HepG2 (cell line): Measurements from ENCODE around the gene HNRNPA2B1. TPM values are rescaled to one million over a fixed set of nuclear protein-coding genes. Genes with fewer than 3 reads are reported as not detected.

Experiments
- AHR ChIP-seq: IDR thresholded peaks from 2 replicates; pipeline ENCODE4 v1.6.1; 2018; ENCODE audit warnings: missing genetic modification reagents, missing compliant biosample characterization
- BRD4 ChIP-seq: sonication (generic); formaldehyde crosslinking; IDR thresholded peaks from 2 replicates; pipeline ENCODE4 v1.4.0; 2020; ENCODE audit warnings: missing genetic modification reagents
- CEBPG ChIP-seq: IDR thresholded peaks from 2 replicates; pipeline ENCODE4 v1.6.1; 2016
- CHD4 ChIP-seq: fragments of 200-600 bp; sonication (generic); IDR thresholded peaks from 2 replicates; pipeline ENCODE4 v1.7.0; 2017; ENCODE audit warnings: mild to moderate bottlenecking, low read length, borderline replicate concordance
- FOXM1 ChIP-seq: sonication (generic); formaldehyde crosslinking; IDR thresholded peaks from 2 replicates; pipeline ENCODE4 v1.5.0; 2020; ENCODE audit warnings: missing genetic modification reagents
- GTF2F1 ChIP-seq: fragments of 150-350 bp; IDR thresholded peaks from 2 replicates; pipeline ENCODE4 v1.6.1; 2014; ENCODE audit warnings: low read length
- GZF1 ChIP-seq: sonication (generic); formaldehyde crosslinking; IDR thresholded peaks from 2 replicates; pipeline ENCODE4 v1.5.1; 2020; ENCODE audit warnings: mild to moderate bottlenecking, missing genetic modification reagents
- IKZF1 ChIP-seq: fragments of 450-650 bp; IDR thresholded peaks from 2 replicates; pipeline ENCODE4 v1.7.1; 2016
- KAT7 ChIP-seq: IDR thresholded peaks from 2 replicates; pipeline ENCODE4 v1.6.1; 2018; ENCODE audit warnings: borderline replicate concordance, missing compliant biosample characterization
- NCOR1 ChIP-seq: fragments of 200-600 bp; sonication (generic); IDR thresholded peaks from 2 replicates; pipeline ENCODE4 v1.7.0; 2017; ENCODE audit warnings: antibody characterized with exemption, low read length, borderline replicate concordance
- NR2F2 ChIP-seq: IDR thresholded peaks from 2 replicates; pipeline ENCODE4 v1.6.1; 2012; ENCODE audit warnings: low read depth, inconsistent platforms, borderline replicate concordance
- NR3C1 ChIP-seq: sonication (generic); formaldehyde crosslinking; IDR thresholded peaks from 2 replicates; pipeline ENCODE4 v1.4.0; 2020; ENCODE audit warnings: missing genetic modification reagents
- RFX3 ChIP-seq: IDR thresholded peaks from 2 replicates; pipeline ENCODE4 v1.6.1; 2016; ENCODE audit warnings: missing biosample characterization, missing genetic modification reagents
- RFXANK ChIP-seq: IDR thresholded peaks from 2 replicates; pipeline ENCODE4 v1.6.1; 2016
- RORA ChIP-seq: sonication (generic); formaldehyde crosslinking; IDR thresholded peaks from 2 replicates; pipeline ENCODE4 v1.5.0; 2020; ENCODE audit warnings: mild to moderate bottlenecking, missing genetic modification reagents, moderate library complexity
- STAG1 ChIP-seq: sonication (generic); formaldehyde crosslinking; IDR thresholded peaks from 2 replicates; pipeline ENCODE4 v1.4.0; 2020; ENCODE audit warnings: missing genetic modification reagents
- TBX3 ChIP-seq: fragments of 450-650 bp; IDR thresholded peaks from 2 replicates; pipeline ENCODE4 v1.6.1; 2017; ENCODE audit warnings: antibody characterized with exemption, mild to moderate bottlenecking, inconsistent platforms, borderline replicate concordance
- THAP11 ChIP-seq: IDR thresholded peaks from 2 replicates; pipeline ENCODE4 v1.6.1; 2016; ENCODE audit warnings: missing biosample characterization, missing genetic modification reagents
- XRCC5 ChIP-seq: fragments of 200-400 bp; formaldehyde crosslinking; optimal IDR thresholded peaks from 2 replicates; pipeline ENCODE3; 2017; ENCODE audit warnings: mild to moderate bottlenecking, low read length
- ZFP37 ChIP-seq: sonication (generic); formaldehyde crosslinking; IDR thresholded peaks from 2 replicates; pipeline ENCODE4 v1.4.0; 2020; ENCODE audit warnings: missing genetic modification reagents, borderline replicate concordance
- ZMYM4 ChIP-seq: sonication (generic); formaldehyde crosslinking; IDR thresholded peaks from 2 replicates; pipeline ENCODE4 v1.8.1; 2023; ENCODE audit warnings: mild to moderate bottlenecking, missing genetic modification reagents
- ZNF101 ChIP-seq: sonication (generic); formaldehyde crosslinking; IDR thresholded peaks from 2 replicates; pipeline ENCODE4 v1.4.0; 2020; ENCODE audit warnings: mild to moderate bottlenecking, low read depth, missing genetic modification reagents, borderline replicate concordance
- ZNF3 ChIP-seq: IDR thresholded peaks from 2 replicates; pipeline ENCODE4 v1.7.0; 2017; ENCODE audit warnings: inconsistent platforms
- ZNF317 ChIP-seq: sonication (generic); formaldehyde crosslinking; IDR thresholded peaks from 2 replicates; pipeline ENCODE4 v1.5.0; 2020; ENCODE audit warnings: mild to moderate bottlenecking, missing genetic modification reagents
- ZNF460 ChIP-seq: sonication (generic); formaldehyde crosslinking; IDR thresholded peaks from 2 replicates; pipeline ENCODE4 v1.5.1; 2020; ENCODE audit warnings: missing genetic modification reagents, mild to moderate bottlenecking, borderline replicate concordance
- ZNF550 ChIP-seq: sonication (generic); formaldehyde crosslinking; IDR thresholded peaks from 2 replicates; pipeline ENCODE4 v1.4.0; 2020; ENCODE audit warnings: mild to moderate bottlenecking, missing genetic modification reagents, borderline replicate concordance
- ZNF552 ChIP-seq: sonication (generic); formaldehyde crosslinking; IDR thresholded peaks from 2 replicates; pipeline ENCODE4 v1.9.0; 2022; ENCODE audit warnings: missing genetic modification reagents, mild to moderate bottlenecking, borderline replicate concordance
- ZNF562 ChIP-seq: sonication (generic); formaldehyde crosslinking; IDR thresholded peaks from 2 replicates; pipeline ENCODE4 v1.8.0; 2022; ENCODE audit warnings: missing genetic modification reagents, borderline replicate concordance
- ZNF577 ChIP-seq: sonication (generic); formaldehyde crosslinking; IDR thresholded peaks from 2 replicates; pipeline ENCODE4 v1.4.0; 2020; ENCODE audit warnings: mild to moderate bottlenecking, low read depth, missing genetic modification reagents, borderline replicate concordance
- ZNF841 ChIP-seq: sonication (generic); formaldehyde crosslinking; IDR thresholded peaks from 2 replicates; pipeline ENCODE4 v1.8.1; 2023; ENCODE audit warnings: missing genetic modification reagents, borderline replicate concordance
- ZSCAN22 ChIP-seq: sonication (generic); formaldehyde crosslinking; IDR thresholded peaks from 2 replicates; pipeline ENCODE4 v1.4.0; 2020; ENCODE audit warnings: mild to moderate bottlenecking, missing genetic modification reagents
- ZSCAN29 ChIP-seq: sonication (generic); formaldehyde crosslinking; conservative IDR thresholded peaks from 2 replicates; pipeline ENCODE4 v1.4.0; 2020; ENCODE audit warnings: mild to moderate bottlenecking, missing genetic modification reagents
- polyA plus RNA-seq, 8 experiments: library from polyadenylated mRNA; depleted of rRNA in 3 of 8; stranded (reverse) in 7 of 8; unstranded in 1 of 8; fragments of >200 nt; fragmentation: Illumina TruSeq in 4 of 8; extraction: Trizol in 4 of 8; gene quantifications; 2 replicates each; pipeline versions ENCODE4 v1.2.1 to v1.2.3, GENCODE V29; 2011 to 2016; ENCODE audit warnings: low read depth in 4 of 8, missing spikeins in 1 of 8, mixed read lengths in 1 of 8; ENCODE audit not compliant: insufficient read depth in 1 of 8
- total RNA-seq, 5 experiments: library from RNA; depleted of rRNA; stranded (reverse); fragments of >200 nt; fragmentation: Illumina TruSeq; extraction: Trizol; gene quantifications; 2 replicates each; pipeline ENCODE4 v1.2.3, GENCODE V29; 2016; ENCODE audit warnings: low read depth in 1 of 5
- TF ChIP-seq, protein P1 (sequence below): sonication (generic); formaldehyde crosslinking; IDR thresholded peaks from 2 replicates; pipeline ENCODE4 v1.5.0; 2020; ENCODE audit warnings: missing genetic modification reagents, mild to moderate bottlenecking, borderline replicate concordance
- TF ChIP-seq, protein P2 (sequence below): sonication (generic); formaldehyde crosslinking; IDR thresholded peaks from 2 replicates; pipeline ENCODE4 v1.5.0; 2020; ENCODE audit warnings: missing genetic modification reagents

The HNRNPA2B1 gene
- total and polyA plus RNA-seq, 2 of the 13 experiments (the other 11 are each of a cell fraction or from before 2014, with no cell fraction given) = 193 to 412 TPM

DNA sequence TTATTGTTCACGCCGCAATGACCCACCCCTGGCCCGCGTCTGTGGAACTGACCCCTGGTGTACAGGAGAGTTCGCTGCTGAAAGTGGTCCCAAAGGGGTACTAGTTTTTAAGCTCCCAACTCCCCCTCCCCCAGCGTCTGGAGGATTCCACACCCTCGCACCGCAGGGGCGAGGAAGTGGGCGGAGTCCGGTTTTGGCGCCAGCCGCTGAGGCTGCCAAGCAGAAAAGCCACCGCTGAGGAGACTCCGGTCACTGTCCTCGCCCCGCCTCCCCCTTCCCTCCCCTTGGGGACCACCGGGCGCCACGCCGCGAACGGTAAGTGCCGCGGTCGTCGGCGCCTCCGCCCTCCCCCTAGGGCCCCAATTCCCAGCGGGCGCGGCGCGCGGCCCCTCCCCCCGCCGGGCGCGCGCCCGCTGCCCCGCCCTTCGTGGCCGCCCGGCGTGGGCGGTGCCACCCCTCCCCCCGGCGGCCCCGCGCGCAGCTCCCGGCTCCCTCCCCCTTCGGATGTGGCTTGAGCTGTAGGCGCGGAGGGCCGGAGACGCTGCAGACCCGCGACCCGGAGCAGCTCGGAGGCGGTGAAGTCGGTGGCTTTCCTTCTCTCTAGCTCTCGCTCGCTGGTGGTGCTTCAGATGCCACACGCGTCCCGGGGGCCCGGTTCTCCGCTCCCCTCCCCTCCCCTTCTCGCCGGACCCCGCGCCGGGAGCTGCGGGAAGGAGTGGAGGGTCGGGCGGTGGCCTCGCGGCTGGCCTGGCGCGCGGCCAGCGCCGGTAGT is 887 bp upstream of the HNRNPA2B1 start, which contains the start of gene CBX3 (continued):
- TF ChIP-seq NCOR1 (no peak; the same call in 1 of the 2 replicates), RFXANK (CRISPR knock-in tag) (no peak), ZNF460 (CRISPR knock-in tag) (no peak), BRD4 (CRISPR knock-in tag) (no peak), ZSCAN22 (no peak), ZMYM4 (0 out of 2 replicates have a peak, but pooled peaks have one; percentile 9), ZNF841 (CRISPR knock-in tag) (no peak), AHR (no peak), ZNF101 (CRISPR knock-in tag) (no peak), GTF2F1 (no peak; the same call in 1 of the 2 replicates), NR3C1 (CRISPR knock-in tag) (no peak), ZSCAN29 (CRISPR knock-in tag) (peak; percentile 26; the same call in 1 of the 2 replicates), NR2F2 (no peak; the same call in 1 of the 2 replicates), ZNF317 (CRISPR knock-in tag) (no peak), IKZF1 (no peak), ZNF550 (CRISPR knock-in tag) (no peak), ZNF3 (CRISPR knock-in tag) (no peak), GZF1 (CRISPR knock-in tag) (no peak), RFX3 (no peak), RORA (CRISPR knock-in tag) (no peak), ZNF562 (CRISPR knock-in tag) (no peak), XRCC5 (peak; percentile 70), THAP11 (CRISPR knock-in tag) (no peak; the same call in 1 of the 2 replicates), CEBPG (CRISPR knock-in tag) (no peak), ZNF577 (no peak), CHD4 (peak; percentile 34; the same call in 1 of the 2 replicates), FOXM1 (no peak), TBX3 (0 out of 2 replicates have a peak, but pooled peaks have one; percentile 1), ZFP37 (no peak), ZNF552 (no peak; the same call in 1 of the 2 replicates), STAG1 (CRISPR knock-in tag) (no peak), KAT7 (CRISPR knock-in tag) (no peak; the same call in 1 of the 2 replicates)
- TF ChIP-seq, protein P1, sequence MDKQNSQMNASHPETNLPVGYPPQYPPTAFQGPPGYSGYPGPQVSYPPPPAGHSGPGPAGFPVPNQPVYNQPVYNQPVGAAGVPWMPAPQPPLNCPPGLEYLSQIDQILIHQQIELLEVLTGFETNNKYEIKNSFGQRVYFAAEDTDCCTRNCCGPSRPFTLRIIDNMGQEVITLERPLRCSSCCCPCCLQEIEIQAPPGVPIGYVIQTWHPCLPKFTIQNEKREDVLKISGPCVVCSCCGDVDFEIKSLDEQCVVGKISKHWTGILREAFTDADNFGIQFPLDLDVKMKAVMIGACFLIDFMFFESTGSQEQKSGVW (CRISPR knock-in tag) = no peak
- TF ChIP-seq, protein P2, sequence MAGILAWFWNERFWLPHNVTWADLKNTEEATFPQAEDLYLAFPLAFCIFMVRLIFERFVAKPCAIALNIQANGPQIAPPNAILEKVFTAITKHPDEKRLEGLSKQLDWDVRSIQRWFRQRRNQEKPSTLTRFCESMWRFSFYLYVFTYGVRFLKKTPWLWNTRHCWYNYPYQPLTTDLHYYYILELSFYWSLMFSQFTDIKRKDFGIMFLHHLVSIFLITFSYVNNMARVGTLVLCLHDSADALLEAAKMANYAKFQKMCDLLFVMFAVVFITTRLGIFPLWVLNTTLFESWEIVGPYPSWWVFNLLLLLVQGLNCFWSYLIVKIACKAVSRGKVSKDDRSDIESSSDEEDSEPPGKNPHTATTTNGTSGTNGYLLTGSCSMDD (CRISPR knock-in tag) = no peak
